ENCODE data around the gene SLC44A3. TPM values are rescaled to one million over a fixed set of nuclear protein-coding genes. Genes with fewer than 3 reads are reported as not detected.
A peak's percentile ranks its signal among the peaks of the same experiment; 100 is the strongest.

The SLC44A3 gene
- total and polyA plus RNA-seq, 10 donors: 0.28 to 4.0 (median 0.95) TPM

DNA sequence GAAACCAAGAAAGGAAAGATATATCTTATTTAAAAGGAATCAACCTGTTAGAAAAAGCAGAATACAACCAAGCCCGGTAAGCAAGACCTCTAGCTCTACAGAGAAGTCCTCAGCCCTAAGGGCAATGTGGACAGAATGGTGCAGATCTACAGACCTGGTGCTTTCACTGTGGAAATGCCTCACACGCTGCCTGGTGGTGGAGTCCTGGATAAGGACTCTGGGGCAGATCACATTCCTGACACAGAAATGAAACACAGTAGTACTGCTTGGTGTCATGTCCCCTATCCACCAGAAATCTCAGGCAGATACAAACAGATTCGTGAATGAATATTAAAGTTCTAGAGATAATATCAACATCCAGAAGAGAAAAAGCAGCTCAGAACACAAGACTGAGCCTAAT is 99.9 kb downstream of the SLC44A3 start:
- no peak for DNase-seq
- Histone ChIP-seq H3K9me3 (no peaks in the 10 kb centered on the region), H3K4me3 (no peak overlapping the region), H3K27me3 (replicated peaks in 1 of 7) (peaks cover 0 to 12% (median 0%) of the 10 kb centered on the region in 7 donors), H3K36me3 (no peaks in the 10 kb centered on the region), H3K27ac (peak overlapping the region in 3 of 8 donors; percentile 7 to 13 (median 8)), H3K4me1 (peaks cover 4 to 66% (median 39%) of the 10 kb centered on the region in 6 donors)
- intact Hi-C loops (cut with DNase I; ENCODE audit: low total_unique reads): no loop called here
- TF ChIP-seq POLR2AphosphoS5 (IDR thresholded peaks at IDR 0.05) (no peak), POLR2A (IDR thresholded peaks at IDR 0.05) (no peak), CTCF (IDR thresholded peaks at IDR 0.05 in 8 of 11, conservative IDR thresholded peaks at IDR 0.05 in 3 of 11) (no peak)
- 60 to 85% (median 80%) methylated on average over 3 of the region's 3 CpGs for WGBS, 5 donors

- H3K27ac ChIP-seq: peak overlapping the region in 3 of 8 donors; percentile 26 to 95 (median 27)
- WGBS, 5 donors: 91 to 98% (median 95%) methylated on average over 1 of the region's 1 CpG
- no peak for DNase-seq
- intact Hi-C loops (cut with DNase I; ENCODE audit: low total_unique reads): no loop called here
- TF ChIP-seq POLR2AphosphoS5 (IDR thresholded peaks at IDR 0.05): no peak
- no peak for TF ChIP-seq CTCF (IDR thresholded peaks at IDR 0.05 in 8 of 11, conservative IDR thresholded peaks at IDR 0.05 in 3 of 11)
- TF ChIP-seq POLR2A (IDR thresholded peaks at IDR 0.05): no peak
- H3K9me3 ChIP-seq: no peaks in the 10 kb centered on the region
- no peaks in the 10 kb centered on the region for H3K36me3 ChIP-seq
- H3K27me3 ChIP-seq (replicated peaks in 1 of 7): peaks cover 0 to 31% (median 11%) of the 10 kb centered on the region in 7 donors
- no peak overlapping the region for H3K4me3 ChIP-seq
- peaks cover 6 to 81% (median 56%) of the 10 kb centered on the region in 6 donors for H3K4me1 ChIP-seq
These were observed 101.8 kb downstream of the SLC44A3 start for GRCh38 chr1:94921977-94922376.

GRCh38 chr1:94922761-94923331 is 102.7 kb downstream of the SLC44A3 start:
- no peaks in the 10 kb centered on the region for H3K36me3 ChIP-seq
- 62 to 80% (median 66%) methylated on average over 8 of the region's 8 CpGs for WGBS, 5 donors
- intact Hi-C loops (cut with DNase I; ENCODE audit: low total_unique reads): no loop called here

More at GRCh38 chr1:94922761-94923331, 102.7 kb downstream of the SLC44A3 start:
- DNase-seq: no peak
- Histone ChIP-seq H3K9me3 (no peaks in the 10 kb centered on the region), H3K27ac (peak overlapping the region in 7 of 8 donors; percentile 2 to 95 (median 27)), H3K4me3 (peak overlapping the region in 2 of 8 donors; percentile 10 to 18), H3K4me1 (peaks cover 11 to 90% (median 60%) of the 10 kb centered on the region in 6 donors), H3K27me3 (replicated peaks in 1 of 7) (peaks cover 0 to 39% (median 16%) of the 10 kb centered on the region in 7 donors)
- TF ChIP-seq POLR2AphosphoS5 (IDR thresholded peaks at IDR 0.05) (no peak), POLR2A (IDR thresholded peaks at IDR 0.05) (no peak), CTCF (IDR thresholded peaks at IDR 0.05 in 8 of 11, conservative IDR thresholded peaks at IDR 0.05 in 3 of 11) (no peak)

All from spleen (tissue), 11 donors.